H7 (cell line): ENCODE measurements around the gene PRR23A. TPM values are rescaled to one million over a fixed set of nuclear protein-coding genes. Genes with fewer than 3 reads are reported as not detected.
"Not testable (repeated sequence)": the region's sequence is repeated elsewhere in the genome, so short reads cannot be mapped to it uniquely, and the experiment has no call there.

ENCODE experiments used
- DNase-seq: peaks from one replicate; pipeline ENCODE4 v3.0.0; 2012
- H3K27me3 ChIP-seq: 2 replicates; pipeline ENCODE4 v1.6.0; 2011; ENCODE audit warnings: mild to moderate bottlenecking, low read length; ENCODE audit not compliant: control insufficient read depth, insufficient read depth
- H3K36me3 ChIP-seq: replicated peaks from 2 replicates; pipeline ENCODE4 v1.5.1; 2011; ENCODE audit warnings: low read length; ENCODE audit not compliant: control insufficient read depth, insufficient read depth
- H3K4me3 ChIP-seq: 2 replicates; pipeline ENCODE4 v1.5.1; 2011; ENCODE audit warnings: low read depth, mild to moderate bottlenecking, control low read depth, low read length, moderate library complexity; ENCODE audit not compliant: insufficient read depth
- total RNA-seq: library from RNA; depleted of rRNA; stranded (reverse); fragments of >200 nt; shearing (Covaris generic); gene quantifications from 2 replicates; pipeline ENCODE4 v1.2.3, GENCODE V29; 2014; rRNA removed

The PRR23A gene
- not detected in 2 replicates for total RNA-seq

DNA sequence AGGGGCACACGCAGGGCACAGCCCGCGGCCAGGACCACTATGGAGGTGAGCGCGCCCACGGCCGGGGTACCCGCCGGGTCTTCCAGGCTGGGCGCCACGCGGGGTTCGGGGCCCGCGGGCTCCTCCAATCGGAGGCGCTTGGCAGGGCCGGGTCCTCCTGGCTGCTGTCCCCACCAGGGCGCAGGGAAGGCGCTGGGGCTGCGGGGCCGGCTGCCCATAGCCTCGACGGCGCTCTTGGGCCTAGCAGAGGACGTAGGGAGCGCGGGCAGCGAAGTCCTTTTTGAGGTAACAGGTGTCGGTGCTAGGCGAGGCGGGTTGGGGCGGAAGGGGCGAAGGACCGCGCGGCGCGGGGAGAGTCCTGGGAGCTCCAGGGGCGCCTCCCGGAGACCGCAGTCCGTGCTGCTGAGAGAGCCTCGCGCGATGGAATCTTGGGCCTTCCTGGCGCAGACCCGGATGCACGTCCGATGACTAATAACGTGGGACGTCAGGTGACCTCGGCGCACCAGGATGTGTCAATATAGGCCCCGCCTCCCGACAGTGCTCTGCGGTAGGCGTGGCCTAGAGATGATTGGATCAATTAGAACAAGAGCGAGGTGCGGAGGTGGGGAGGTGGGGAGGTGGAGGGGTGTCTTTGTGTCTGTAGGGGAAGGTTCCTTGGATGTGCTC is at the start of gene PRR23A:
PRR23A (minus strand) TSS at position 218 of the 666 bp plus-strand sequence; CDS start at position 218, 0 bp downstream.
- Histone ChIP-seq H3K36me3 (no peaks in the 10 kb centered on the region), H3K4me3 (no peak within 1 kb of the TSS)
- DNase-seq: no peak

DNA sequence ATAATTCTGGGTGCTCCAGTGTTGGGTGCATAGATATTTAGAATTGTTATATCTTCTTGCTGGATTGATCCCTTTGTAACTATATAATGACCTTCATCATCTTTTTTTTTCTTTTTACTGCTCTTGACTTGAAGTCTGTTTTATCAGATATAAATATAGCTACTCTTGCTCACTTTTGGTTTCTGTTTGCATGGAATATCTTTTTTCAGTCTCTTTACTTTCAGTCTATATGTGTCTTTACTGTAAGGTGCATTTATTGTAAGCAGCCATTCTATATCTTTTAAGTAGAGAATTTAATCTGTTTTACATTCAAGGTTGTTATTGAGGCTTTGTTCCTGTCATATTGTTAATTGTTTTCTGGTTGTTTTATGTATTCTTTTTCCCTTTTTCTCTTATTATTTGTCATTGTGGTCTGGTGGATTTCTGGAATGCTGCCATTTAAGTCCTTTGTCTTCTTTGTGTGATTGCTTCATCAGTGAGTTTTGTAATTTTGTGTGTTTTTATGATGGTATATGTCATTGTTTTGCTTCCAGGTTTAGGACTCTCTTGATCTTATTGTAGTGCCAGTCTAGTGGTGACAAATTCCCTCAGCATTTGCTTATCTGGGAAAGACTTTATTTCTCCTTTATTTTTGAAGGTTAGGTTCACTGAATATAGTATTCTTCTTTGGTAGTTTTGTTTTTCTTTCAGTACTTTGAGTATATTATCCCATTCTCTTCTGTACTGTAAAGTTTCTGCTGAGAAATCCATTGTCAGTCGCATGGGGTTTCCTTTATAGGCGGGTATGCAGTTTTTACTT is 46.9 kb upstream of the PRR23A start:
- H3K27me3 ChIP-seq: no peaks in the 10 kb centered on the region
- H3K4me3 ChIP-seq: no peak overlapping the region
- no peaks in the 10 kb centered on the region for H3K36me3 ChIP-seq
- DNase-seq: no peak

More for the DNA sequence above, at the start of gene PRR23A:
- no peaks in the 10 kb centered on the region for H3K27me3 ChIP-seq

DNA sequence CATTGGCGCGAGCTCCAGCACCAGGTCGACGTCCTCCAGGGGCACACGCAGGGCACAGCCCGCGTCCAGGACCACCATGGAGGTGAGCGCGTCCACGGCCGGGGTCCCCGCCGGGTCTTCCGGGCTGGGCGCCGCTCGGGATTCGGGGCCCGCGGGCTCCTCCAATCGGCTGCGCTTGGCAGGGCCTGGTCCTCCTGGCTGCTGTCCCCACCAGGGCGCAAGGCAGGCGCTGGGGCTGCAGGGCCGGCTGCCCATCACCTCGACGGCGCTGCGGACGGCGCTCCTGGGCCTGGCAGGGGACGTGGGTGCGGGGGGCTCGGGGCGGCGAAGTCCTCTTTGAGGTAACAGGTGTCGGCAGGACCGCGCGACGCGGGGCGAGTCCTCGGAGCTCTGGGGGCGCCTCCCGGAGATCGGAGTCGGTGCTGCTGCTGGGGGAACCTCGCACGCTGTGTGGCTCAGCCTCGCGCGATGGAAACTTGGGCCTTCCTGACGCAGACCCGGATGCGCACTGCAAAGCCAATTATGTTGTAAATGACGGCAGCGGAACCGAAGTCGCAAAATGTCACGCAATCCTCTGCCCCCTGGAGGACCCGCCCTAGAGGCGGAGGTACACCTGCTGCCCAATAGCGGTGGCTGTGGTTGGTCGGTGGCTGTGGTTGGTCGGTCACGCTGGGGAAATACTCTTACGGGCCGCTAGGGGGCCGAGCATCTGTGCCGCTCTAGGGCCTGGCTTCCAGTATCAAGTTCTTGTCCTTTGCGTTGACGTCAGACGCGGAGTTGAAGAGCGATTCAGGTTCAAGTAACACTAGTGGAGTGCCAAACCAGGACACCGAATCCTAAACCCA is 38.5 kb upstream of the PRR23A start, which contains the start of gene PRR23C:
PRR23C (minus strand) TSS at position 527 of the 845 bp plus-strand sequence; CDS start at position 255, 272 bp downstream.
- DNase-seq: peak; percentile 49
- no peaks in the 10 kb centered on the region for H3K27me3 ChIP-seq

DNA sequence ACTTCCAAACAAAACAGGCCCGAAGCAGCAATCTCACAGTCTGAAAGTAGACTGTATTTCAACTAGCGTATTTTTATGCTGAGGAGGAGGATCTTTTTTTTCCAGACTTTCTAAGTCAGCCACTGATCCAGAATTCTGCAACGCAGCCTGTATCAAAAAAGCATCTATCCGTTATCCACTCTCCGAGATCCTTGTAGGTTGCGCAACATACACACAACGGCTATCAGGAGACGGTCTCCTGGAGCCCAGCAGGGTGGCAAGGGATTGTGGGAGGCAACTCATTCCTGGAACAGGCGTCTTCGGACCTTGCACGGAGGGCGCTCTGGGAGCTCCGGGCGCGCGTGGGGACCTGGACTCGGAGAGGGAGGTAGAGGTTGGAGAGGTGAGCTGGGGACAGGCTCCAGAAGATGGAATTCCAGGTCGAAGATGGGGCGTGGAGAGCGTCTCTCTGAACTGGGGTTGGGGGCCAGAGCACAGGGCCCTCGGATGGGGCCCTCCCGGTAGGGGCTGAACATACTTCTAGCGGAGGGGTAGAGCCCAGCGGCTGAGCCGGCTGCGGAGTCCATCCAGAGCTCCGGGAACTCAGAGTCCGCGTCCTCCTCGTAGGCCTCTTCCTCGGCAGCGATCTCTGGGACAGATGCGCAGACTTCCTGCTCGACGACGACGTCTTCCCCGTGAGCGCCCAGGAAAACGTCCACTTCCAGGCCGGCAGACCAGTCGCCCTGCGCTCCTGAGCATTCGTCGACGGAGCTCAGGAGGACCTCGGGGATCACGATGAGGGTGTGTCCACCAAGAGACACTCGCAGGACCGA is 37.7 kb upstream of the PRR23A start:
- no peaks in the 10 kb centered on the region for H3K27me3 ChIP-seq
- no peak overlapping the region for H3K4me3 ChIP-seq
- H3K36me3 ChIP-seq: no peaks in the 10 kb centered on the region
- DNase-seq: no peak

More for the DNA sequence above, 38.5 kb upstream of the PRR23A start, which contains the start of gene PRR23C:
- no peak within 1 kb of the TSS for H3K4me3 ChIP-seq
- no peaks in the 10 kb centered on the region for H3K36me3 ChIP-seq

DNA sequence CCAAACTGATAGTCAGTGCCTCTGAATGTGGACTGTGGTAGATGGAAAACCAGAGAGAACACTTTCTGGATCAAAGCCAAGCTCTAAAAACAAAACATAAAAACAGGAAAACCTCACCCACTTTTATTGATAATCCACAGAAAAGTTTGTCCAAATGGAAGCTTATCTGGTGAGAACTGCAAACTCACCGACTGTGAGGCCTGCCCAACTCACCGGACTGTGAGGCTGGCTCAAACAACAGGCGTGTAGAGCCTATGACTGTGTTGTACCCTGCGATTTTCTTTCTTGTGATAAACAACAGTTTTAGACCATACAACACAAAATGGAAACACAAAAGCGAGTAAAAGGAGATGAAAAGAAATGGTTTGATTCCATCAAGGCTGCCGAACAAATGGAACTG is 31.4 kb upstream of the PRR23A start:
- Histone ChIP-seq H3K36me3 (no peaks in the 10 kb centered on the region), H3K4me3 (no peak overlapping the region), H3K27me3 (no peaks in the 10 kb centered on the region)
- no peak for DNase-seq

DNA sequence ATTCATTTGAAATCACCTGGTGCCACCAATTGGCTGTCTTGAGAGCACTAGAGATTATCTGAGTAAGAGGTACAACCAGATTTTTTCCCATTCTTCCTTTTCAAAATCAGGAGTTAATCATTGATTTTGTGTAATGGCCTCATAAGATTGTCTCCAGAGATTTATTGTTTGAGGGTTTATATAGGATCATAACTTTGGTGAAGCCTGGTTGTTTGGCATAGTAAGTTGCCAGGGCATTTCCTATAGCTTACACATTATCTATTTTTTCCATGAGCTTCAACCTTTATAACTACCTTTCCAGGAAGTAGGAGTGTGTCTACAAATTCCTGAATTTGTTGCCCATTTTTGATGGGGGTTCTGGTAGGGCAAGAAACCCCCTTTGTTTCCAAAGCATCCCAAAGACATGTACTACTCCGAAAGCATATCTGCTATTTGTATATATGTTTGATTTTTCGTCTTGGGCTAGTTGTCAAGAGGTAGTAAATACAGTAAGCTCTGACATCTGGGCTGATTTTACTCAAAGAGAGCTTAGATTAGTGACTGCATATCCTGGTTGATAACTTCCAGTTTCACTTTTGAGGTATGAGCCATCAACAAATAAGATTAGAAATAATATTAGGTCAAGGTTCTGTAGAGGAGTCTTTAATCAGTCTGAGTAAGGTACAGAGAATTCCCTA is 26.4 kb upstream of the PRR23A start:
- Histone ChIP-seq H3K27me3 (no peaks in the 10 kb centered on the region), H3K36me3 (no peaks in the 10 kb centered on the region), H3K4me3 (no peak overlapping the region)
- no peak for DNase-seq

DNA sequence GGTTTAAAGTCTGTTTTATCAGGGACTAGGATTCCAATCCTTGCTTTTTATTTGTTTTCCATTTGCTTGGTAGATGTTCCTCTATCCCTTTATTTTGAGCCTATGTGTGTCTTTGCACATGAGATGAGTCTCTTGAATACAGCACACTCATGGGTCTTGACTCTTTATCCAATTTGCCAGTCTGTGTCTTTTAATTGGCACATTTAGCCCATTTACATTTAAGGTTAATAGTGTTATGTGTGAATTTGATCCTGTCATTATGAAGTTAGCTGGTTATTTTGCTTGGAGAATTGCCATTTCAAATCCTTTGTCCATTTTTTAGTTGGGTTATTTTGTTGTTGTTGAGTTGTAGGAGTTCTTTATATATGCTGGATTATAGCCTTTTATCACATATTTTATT is 24.5 kb upstream of the PRR23A start:
- DNase-seq, H3K27me3 ChIP-seq, H3K36me3 ChIP-seq, H3K4me3 ChIP-seq: not testable (repeated sequence)

DNA sequence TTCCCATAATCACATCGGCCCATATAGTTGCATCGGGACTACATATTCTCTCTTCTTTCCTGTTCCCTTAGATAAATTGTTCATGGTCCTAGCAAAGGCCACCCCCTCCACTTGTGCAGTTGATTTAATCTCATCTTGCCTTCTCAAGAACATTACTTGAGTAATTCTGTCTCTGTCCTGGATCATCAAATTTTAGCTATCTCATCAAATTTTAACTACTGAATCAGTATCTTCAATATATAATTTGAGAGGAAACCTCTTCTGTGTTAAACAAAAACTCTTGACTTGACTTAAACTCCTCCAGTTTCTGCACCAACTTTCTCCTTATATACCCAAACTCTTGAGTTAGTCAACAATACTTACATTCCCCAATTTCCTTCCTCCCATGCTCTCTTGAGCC is 18.9 kb upstream of the PRR23A start:
- no peak overlapping the region for H3K4me3 ChIP-seq
- no peaks in the 10 kb centered on the region for H3K27me3 ChIP-seq
- no peak for DNase-seq

DNA sequence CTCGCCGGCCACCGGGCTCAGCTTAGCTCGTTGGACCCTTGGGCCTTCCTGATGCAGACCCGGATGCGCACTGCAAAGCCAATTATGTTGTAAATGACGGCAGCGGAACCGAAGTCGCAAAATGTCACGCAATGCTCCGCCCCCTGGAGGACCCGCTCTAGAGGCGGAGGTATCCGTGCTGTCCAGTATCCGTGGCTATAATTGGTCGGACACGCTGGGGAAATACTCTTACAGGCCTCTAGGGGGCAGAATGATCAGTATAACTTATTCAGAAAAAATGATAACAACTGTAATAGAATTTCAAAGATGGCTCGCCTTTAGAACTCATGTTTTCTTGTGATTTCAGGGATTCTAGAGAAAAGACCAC is 14.8 kb upstream of the PRR23A start, which contains the start of gene PRR23B:
PRR23B (minus strand) TSS at position 59 of the 367 bp plus-strand sequence. CDS start 265 bp downstream, outside the sequence.
- H3K27me3 ChIP-seq: no peaks in the 10 kb centered on the region
- peak; percentile 73 for DNase-seq
- no peak within 1 kb of the TSS for H3K4me3 ChIP-seq
- no peaks in the 10 kb centered on the region for H3K36me3 ChIP-seq

More for the DNA sequence above, 18.9 kb upstream of the PRR23A start:
- no peaks in the 10 kb centered on the region for H3K36me3 ChIP-seq

DNA sequence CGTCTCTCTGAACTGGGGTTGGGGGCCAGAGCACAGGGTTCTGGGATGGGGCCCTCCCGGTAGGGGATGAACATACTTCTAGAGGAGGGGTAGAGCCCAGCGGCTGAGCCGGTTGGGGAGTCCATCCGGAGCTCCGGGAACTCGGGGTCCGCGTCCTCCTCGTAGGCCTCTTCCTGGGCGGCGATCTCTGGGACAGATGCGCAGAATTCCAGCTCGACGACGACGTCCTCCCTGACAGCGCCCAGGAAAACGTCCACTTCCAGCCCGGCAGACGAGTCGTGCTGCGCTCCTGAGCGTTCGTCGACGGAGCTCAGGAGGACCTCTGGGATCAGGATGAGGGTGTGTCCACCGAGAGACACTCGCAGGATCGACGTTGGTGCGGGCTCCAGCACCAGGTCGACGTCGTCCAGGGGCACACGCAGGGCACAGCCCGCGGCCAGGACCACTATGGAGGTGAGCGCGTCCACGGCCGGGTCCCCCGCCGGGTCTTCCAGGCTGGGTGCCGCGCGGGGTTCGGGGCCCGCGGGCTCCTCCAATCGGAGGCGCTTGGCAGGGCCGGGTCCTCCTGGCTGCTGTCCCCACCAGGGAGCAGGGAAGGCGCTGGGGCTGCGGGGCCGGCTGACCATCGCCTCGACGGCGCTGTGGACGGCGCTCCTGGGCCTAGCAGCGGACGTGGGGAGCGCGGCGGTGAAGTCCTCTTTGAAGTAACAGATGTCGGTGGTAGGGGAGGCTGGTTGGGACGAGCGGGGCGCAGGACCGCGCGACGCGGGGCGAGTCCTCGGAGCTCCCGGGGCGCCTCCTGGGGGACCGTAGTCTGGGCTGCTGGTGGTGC is 14.2 kb upstream of the PRR23A start:
- H3K27me3 ChIP-seq: no peaks in the 10 kb centered on the region
- H3K36me3 ChIP-seq: no peaks in the 10 kb centered on the region
- DNase-seq: no peak
- H3K4me3 ChIP-seq: no peak overlapping the region

DNA sequence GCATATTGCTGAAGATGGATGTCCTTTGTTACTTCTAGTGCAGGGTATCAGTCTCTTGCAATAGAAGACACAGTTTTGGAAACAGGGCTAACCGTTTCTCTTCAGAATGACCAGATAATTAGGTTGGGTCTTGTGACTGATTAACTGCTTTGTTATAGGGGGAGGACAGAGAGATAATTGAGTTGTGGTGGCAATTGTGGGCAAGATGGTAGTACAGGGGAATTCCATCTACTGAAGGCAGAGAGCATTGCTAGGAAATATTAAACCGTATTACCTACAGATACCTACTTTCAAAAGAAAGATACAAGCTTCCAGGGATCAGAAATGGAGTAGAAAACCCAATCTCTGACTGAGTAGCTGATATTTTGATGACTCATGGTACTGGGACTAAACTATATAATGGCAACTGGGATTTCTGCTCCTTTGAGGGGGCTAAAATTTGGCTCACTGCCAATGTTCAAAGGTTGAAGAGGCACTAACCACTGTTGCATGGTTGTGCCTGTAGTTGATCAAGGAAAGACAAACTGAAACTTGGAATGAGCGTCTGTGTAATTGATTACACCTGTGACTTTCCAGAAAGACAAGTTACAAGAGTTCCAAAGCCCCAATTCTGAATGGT is 10.5 kb upstream of the PRR23A start:
- DNase-seq: no peak
- Histone ChIP-seq H3K27me3 (no peaks in the 10 kb centered on the region), H3K4me3 (no peak overlapping the region), H3K36me3 (no peaks in the 10 kb centered on the region)

DNA sequence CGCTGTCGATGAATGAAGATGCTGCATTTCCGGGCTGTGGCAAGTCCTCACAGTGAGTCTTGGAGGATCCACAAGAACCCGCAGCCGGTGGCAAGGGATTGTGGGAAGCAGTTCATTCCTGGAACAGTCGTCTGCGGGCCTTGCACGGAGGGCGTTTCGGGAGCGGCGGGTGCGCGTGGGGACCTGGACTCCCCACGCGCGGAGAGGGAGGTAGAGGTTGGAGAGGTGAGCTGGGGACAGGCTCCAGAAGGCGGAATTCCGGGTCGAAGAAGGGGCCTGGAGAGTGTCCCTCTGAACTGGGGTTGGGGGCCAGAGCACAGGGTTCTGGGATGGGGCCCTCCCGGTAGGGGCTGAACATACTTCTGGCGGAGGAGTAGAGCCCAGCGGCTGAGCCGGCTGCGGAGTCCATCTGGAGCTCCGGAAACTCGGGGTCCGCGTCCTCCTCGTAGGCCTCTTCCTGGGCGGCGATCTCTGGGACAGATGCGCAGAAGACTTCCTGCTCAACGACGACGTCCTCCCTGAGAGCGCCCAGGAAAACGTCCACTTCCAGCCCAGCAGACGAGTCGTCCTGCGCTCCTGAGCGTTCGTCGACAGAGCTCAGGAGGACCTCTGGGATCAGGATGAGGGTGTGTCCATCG is 593 bp downstream of the PRR23A start:
- no peak for DNase-seq
- no peak overlapping the region for H3K4me3 ChIP-seq
- no peaks in the 10 kb centered on the region for H3K36me3 ChIP-seq
- H3K27me3 ChIP-seq: no peaks in the 10 kb centered on the region
